ENCODE data around the gene FARSA.
A peak's percentile ranks its signal among the peaks of the same experiment; 100 is the strongest.

FARSA gene

GRCh38 chr19:12888006-12888603 is 45.4 kb downstream of the FARSA start:
- no peak for DNase-seq

GRCh38 chr19:12886969-12887747 is 46.4 kb downstream of the FARSA start, which contains the start of gene KLF1:
Gene KLF1, minus strand, starts transcription at chr19:12887201. Its CDS starts 61 bp downstream, at chr19:12887140.
- no peak for DNase-seq

GRCh38 chr19:12886651-12886968 is 46.9 kb downstream of the FARSA start:
- no peak for DNase-seq

- no peak for DNase-seq
Measured at GRCh38 chr19:12885749-12886650, 47.5 kb downstream of the FARSA start.

- peak; percentile 59 for DNase-seq
Measured at GRCh38 chr19:12884926-12885748, 48.4 kb downstream of the FARSA start.

- no peak for DNase-seq
Measured at GRCh38 chr19:12884627-12884925, 48.9 kb downstream of the FARSA start.

- DNase-seq, result no peak
Measured at GRCh38 chr19:12884202-12884601, 49.3 kb downstream of the FARSA start.

- no peak for DNase-seq
Measured at GRCh38 chr19:12882589-12882988, 50.9 kb downstream of the FARSA start.

GRCh38 chr19:12881172-12881808 is 52.2 kb downstream of the FARSA start, which contains the start of gene DNASE2:
Gene DNASE2, minus strand, starts transcription at chr19:12881449. Its CDS starts 74 bp downstream, at chr19:12881375.
- peak; percentile 55 for DNase-seq

- no peak for DNase-seq
Measured at GRCh38 chr19:12880551-12881171, 52.9 kb downstream of the FARSA start.

- no peak for DNase-seq
Measured at GRCh38 chr19:12875086-12875485, 58.4 kb downstream of the FARSA start.

GRCh38 chr19:12873891-12874745 is 59.4 kb downstream of the FARSA start:
- DNase-seq, result no peak

GRCh38 chr19:12872941-12873890 is 60.3 kb downstream of the FARSA start:
- DNase-seq, result no peak
